Subcutaneous adipose tissue (tissue), 4 donors: Measurements from ENCODE around the gene METAP2. TPM values are rescaled to one million over a fixed set of nuclear protein-coding genes. Genes with fewer than 3 reads are reported as not detected.

Experiments used
- CTCF ChIP-seq: fragments of 450-650 bp; IDR thresholded peaks from one replicate; pipeline ENCODE4 v1.5.1; 2016; ENCODE audit warnings: low read depth, mild to moderate bottlenecking, control low read depth, antibody characterized with exemption, moderate library complexity
- total RNA-seq, 4 donors: library from RNA; depleted of rRNA; stranded (reverse); fragments of >200 nt; gene quantifications; one replicate each; pipeline ENCODE4 v1.1.0, GENCODE V29; 2016

The METAP2 gene
- 100 to 1,000 TPM in 1 of 4 donors, 10 to 100 TPM in 3; 65.2 to 138 (median 78.1) TPM for total RNA-seq

GRCh38 chr12:95473884-95474659 is at the start of gene METAP2:
Gene METAP2, plus strand, starts transcription at chr12:95474152. Its CDS starts 28 bp downstream, at chr12:95474180.
- no peak for TF ChIP-seq CTCF

DNA sequence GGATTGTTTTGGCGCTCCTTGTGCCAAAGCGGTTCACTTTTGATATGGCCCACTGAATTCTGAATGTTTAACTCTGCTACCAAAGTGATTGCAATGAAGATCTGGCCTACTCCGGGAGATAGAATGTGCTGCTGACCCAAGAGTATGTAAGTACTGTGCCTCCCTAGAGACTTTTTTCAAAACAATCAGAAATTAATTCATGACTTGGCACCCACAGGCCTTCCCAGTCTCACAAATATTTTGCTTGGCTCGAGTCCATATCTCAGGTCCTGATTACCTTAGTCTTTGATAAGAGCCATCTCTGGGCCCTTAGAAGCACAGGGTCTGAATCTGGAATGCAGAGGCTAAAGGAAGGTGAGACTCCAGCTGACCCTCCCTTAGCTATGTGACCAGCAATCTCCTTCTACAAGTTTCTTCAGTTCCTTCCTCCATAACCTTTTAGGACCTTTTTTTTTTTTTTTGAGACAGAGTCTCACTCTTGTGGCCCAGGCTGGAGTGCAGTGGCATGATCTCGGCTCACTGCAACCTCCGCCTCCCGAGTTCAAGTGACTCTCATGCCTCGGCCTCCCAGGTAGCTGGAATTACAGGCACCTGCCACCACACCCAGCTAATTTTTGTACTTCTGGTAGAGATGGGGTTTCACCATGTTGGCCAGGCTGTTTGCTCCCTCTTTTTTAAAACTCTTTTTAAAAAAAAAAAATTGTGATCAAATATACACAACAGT is 49.5 kb upstream of the METAP2 start:
- TF ChIP-seq CTCF = no peak

DNA sequence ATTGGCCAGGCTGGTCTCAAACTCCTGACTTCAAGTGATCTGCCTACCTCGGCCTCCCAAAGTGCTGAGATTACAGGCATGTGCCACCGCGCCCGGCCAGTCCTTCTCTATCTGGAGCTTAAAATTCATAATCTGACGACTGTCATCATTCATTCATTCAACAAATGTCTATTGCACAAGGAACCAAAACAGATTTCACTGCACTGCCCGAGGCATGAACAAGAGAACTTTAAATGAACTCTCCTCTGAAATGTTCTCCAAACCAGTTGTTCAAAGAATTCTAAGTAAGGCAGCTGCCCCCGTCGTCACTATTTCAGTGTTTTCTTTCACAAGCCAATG is 44.8 kb upstream of the METAP2 start:
- TF ChIP-seq CTCF = no peak

- no peak for TF ChIP-seq CTCF
Measured at GRCh38 chr12:95431120-95431519, 42.8 kb upstream of the METAP2 start.

DNA sequence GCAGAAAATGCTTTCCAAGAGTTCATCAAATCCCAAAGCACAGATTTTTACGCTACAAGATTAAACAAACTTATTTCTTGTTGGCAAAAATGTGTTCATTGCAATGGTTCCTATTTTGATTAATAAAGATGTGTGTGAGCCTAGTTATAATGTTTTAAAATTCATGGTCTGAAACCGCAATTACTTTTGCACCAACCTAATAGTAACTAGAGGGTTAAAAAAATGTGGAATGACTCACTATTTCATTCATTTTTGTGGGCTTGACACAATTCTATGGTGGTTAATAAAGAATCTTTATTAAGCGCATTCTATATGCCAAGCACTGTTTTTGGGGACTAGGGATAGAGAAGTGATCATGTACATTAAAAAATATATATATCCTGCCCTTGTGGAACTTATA is 38.6 kb upstream of the METAP2 start:
- no peak for TF ChIP-seq CTCF

DNA sequence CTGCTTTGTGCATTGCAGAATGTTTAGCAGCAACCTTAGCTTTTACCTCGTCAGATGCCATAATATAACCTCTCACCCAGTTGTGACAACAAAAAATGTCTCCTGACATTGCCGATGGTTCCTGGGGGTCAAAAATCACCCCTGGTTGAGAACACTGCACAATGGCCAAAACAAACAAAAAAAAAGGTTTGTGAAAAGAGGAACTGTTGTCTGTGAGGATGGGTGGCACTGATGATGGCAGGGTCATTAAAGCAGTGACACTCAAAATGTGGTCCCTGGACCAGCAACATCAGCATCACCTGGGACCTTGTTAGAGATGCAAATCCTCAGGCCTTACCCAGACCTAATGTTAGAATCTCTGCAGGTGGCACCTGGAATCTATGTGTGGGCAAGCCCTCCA is 36.4 kb upstream of the METAP2 start:
- no peak for TF ChIP-seq CTCF

DNA sequence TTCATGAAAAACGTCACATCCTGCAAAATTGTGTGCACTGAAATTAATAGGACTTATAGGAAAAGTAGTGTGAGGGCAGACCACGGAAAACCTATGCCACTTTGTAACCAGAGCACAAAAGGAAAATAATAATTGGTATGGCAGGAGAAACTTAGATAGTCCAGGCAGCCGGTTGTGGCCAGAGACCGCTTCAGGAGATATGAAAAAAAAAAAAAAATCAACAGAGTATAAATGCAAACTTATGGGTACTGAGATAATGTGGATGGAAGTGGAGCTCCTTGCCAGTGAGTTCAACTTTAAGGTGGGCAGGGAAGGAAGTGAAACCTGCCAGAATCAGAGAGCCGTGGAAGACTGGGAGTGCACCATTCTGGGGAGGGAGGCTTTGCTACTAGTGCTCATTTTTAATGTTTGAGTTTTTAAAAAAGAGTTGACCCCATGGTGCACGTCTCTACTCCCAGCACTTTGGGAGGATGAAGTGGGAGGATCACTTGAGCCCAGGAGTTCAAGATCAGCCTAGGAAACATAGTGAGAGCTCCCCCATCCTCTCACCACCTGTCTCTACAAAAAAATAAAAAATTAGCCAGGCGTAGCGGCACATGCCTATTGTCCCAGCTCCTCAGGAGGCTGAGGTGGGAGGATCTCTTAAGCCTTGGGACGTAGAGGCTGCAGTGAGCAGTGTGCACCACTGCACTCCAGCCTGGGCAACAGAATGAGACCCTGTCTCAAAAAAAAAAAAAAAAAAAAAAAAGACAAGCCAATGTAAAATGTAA is 34.3 kb upstream of the METAP2 start:
- no peak for TF ChIP-seq CTCF
